ENCODE results near the gene ZNF816. TPM values are rescaled to one million over a fixed set of nuclear protein-coding genes. Genes with fewer than 3 reads are reported as not detected.
"Not testable (repeated sequence)": the region's sequence is repeated elsewhere in the genome, so short reads cannot be mapped to it uniquely, and the experiment has no call there.

ZNF816 gene
- total RNA-seq, 1 donor from 2014 or later, result 5.9 TPM

DNA sequence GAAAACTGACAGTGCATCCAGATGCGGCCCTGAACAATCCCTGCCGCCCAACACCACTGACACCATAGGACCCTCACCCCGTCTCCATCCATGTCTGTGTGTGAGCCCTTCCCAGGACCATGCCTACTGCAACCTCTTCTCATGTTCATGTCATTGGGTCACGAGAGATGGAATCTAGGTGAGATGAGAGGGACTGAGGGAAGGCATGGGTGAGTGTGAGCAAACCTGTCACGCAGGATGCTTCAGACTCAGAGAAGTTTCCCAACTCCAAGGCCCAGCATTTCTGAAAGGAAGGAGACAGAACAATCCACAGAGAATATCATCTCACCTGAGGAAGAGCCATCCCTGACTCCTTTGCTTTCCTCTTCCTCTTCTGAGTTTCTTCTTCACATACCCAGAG lies 45.1 kb downstream of the ZNF816 start:
- no peak for DNase-seq
- intact Hi-C loops (cut with micrococcal nuclease), result no loop called here
- H3K27ac ChIP-seq (replicated peaks), result no peak overlapping the region
- H3K9me3 ChIP-seq (replicated peaks), result no peaks in the 10 kb centered on the region
- peaks cover 4% of the 10 kb centered on the region for H3K4me1 ChIP-seq
- TF ChIP-seq, protein P1, sequence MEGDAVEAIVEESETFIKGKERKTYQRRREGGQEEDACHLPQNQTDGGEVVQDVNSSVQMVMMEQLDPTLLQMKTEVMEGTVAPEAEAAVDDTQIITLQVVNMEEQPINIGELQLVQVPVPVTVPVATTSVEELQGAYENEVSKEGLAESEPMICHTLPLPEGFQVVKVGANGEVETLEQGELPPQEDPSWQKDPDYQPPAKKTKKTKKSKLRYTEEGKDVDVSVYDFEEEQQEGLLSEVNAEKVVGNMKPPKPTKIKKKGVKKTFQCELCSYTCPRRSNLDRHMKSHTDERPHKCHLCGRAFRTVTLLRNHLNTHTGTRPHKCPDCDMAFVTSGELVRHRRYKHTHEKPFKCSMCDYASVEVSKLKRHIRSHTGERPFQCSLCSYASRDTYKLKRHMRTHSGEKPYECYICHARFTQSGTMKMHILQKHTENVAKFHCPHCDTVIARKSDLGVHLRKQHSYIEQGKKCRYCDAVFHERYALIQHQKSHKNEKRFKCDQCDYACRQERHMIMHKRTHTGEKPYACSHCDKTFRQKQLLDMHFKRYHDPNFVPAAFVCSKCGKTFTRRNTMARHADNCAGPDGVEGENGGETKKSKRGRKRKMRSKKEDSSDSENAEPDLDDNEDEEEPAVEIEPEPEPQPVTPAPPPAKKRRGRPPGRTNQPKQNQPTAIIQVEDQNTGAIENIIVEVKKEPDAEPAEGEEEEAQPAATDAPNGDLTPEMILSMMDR (IDR thresholded peaks at IDR 0.05; ENCODE audit: borderline replicate concordance), result no peak
- no peaks in the 10 kb centered on the region for H3K27me3 ChIP-seq (ENCODE audit: low read depth)
- peaks cover 29% of the 10 kb centered on the region for H3K36me3 ChIP-seq
- H3K4me3 ChIP-seq, result no peak overlapping the region

DNA sequence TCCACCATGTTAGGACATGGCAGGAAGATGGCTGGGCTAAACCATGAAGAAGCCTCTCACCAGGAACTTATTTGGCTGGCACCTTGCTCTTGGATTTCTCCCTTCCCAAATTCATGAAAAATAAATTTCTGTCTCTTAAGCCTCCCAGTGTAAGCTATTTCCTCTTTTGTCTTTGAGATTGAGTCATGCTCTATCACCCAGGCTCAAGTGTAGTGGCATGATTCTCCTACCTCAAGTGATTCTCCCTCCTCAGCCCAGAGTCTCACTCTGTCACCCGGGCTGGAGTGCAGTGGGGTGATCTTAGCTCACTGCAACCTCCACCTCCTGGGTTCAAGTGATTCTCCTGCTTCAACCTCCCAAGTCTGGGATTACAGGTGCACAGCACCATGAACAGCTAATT lies 52.0 kb downstream of the ZNF816 start:
- no peak overlapping the region for H3K4me3 ChIP-seq
- no peak for DNase-seq
- no peaks in the 10 kb centered on the region for H3K4me1 ChIP-seq
- no peaks in the 10 kb centered on the region for H3K27me3 ChIP-seq (ENCODE audit: low read depth)
- peaks cover 2% of the 10 kb centered on the region for H3K9me3 ChIP-seq (replicated peaks)
- intact Hi-C loops (cut with micrococcal nuclease), result no loop called here
- no peak overlapping the region for H3K27ac ChIP-seq (replicated peaks)
- TF ChIP-seq, protein P1 (IDR thresholded peaks at IDR 0.05; ENCODE audit: borderline replicate concordance), result no peak
- peaks cover 70% of the 10 kb centered on the region for H3K36me3 ChIP-seq

DNA sequence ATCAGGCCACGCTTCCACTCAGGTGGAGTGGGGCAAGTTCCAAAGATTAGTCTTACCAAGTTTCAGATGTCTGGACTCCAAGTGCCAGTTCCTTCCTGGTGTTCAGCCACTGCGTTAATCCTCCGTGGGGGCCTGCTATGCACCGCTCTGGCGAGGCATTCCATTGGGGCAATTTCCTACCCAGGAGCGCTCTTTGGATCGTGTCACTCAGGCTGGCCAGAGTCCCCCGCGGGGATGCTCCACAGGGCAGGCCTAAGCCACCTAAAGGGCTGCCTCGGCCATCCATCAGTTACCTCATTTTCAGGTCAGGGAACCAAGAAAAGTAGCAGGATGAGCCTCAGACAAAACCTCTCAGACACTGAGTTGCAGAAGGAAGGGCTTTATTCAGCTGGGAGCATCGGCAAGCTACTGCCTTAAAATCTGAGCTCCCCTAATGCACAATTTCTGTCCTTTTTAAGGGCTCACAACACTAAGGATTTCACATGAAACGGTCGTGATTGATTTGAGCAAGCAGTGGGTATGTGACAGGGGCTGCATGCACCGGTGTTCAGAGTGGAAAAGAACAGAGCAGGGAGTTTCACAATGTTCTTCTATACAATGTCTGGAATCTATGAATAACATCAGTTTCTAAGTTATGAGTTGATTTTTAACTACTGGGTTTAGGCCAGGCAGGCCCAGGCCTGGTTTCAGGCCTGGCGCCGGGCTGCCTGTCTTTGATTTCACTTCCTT lies 58.5 kb downstream of the ZNF816 start:
- DNase-seq; H3K27me3 ChIP-seq (ENCODE audit: low read depth); H3K9me3 ChIP-seq (replicated peaks); H3K4me3 ChIP-seq; H3K4me1 ChIP-seq; intact Hi-C loops (cut with micrococcal nuclease); H3K27ac ChIP-seq (replicated peaks): not testable (repeated sequence)
- peaks cover 34% of the 10 kb centered on the region for H3K36me3 ChIP-seq

DNA sequence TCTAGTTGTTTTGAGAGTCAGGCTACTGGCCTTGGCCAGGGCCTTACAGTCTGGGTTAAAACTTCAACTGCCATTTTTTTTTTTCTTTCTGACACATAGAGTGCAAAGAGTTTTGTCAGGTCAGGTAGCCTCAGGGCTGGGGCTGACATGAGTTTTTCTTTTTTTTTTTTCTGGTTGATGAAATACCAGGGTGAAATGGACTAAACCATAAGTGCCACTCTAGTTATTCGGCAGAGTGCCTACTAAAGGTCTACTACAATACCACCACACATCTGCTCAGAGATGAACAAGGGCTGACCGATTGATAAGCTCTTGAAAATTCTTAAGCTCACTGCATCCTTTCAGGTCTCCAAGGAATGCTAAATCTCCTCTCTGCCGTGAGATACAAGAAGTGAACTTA lies 60.8 kb downstream of the ZNF816 start:
- Histone ChIP-seq H3K9me3 (replicated peaks) (no peaks in the 10 kb centered on the region), H3K4me3 (no peak overlapping the region), H3K27me3 (ENCODE audit: low read depth) (no peaks in the 10 kb centered on the region), H3K27ac (replicated peaks) (no peak overlapping the region), H3K36me3 (peaks cover 10% of the 10 kb centered on the region), H3K4me1 (peaks cover 12% of the 10 kb centered on the region)
- intact Hi-C loops (cut with micrococcal nuclease), result no loop called here
- no peak for DNase-seq
- TF ChIP-seq, protein P1 (IDR thresholded peaks at IDR 0.05; ENCODE audit: borderline replicate concordance), result no peak

Other genes starting within 250 kb of the ZNF816 start
- gene ZNF611, start 227.8 kb downstream of the ZNF816 start, total RNA-seq, result 7.0 TPM
- 2.9 TPM for gene ZNF600, start 176.1 kb downstream of the ZNF816 start, total RNA-seq
- 7.1 TPM for gene ZNF28, start 141.2 kb downstream of the ZNF816 start, total RNA-seq
- gene ZNF468, start 105.3 kb downstream of the ZNF816 start, total RNA-seq, result 8.3 TPM
- 11.1 TPM for gene ZNF320, start 65.2 kb downstream of the ZNF816 start, total RNA-seq
- gene ZNF888, start 39.5 kb downstream of the ZNF816 start, total RNA-seq, result 1.6 TPM
- gene ERVV-1, start 51.0 kb upstream of the ZNF816 start, total RNA-seq, result 0.11 TPM
- not detected for gene ERVV-2, start 81.9 kb upstream of the ZNF816 start, total RNA-seq
- gene ZNF160, start 140.5 kb upstream of the ZNF816 start, total RNA-seq, result 16.8 TPM
- 21.0 TPM for gene ZNF415, start 170.0 kb upstream of the ZNF816 start, total RNA-seq
- 7.3 TPM for gene ZNF347, start 196.2 kb upstream of the ZNF816 start, total RNA-seq
- 1.6 TPM for gene ZNF665, start 230.5 kb upstream of the ZNF816 start, total RNA-seq

Data from left ventricle myocardium inferior (tissue), 1 donor.